OCI-LY1 (cell line): ENCODE measurements around the gene VPS29.

Experiments used
- H2AFZ ChIP-seq: fragments of 200-600 bp; sonication (generic), shearing (Covaris generic); 2 replicates; pipeline ENCODE4 v1.6.0; 2014; ENCODE audit warnings: antibody characterized with exemption, mild to moderate bottlenecking, low read length
- H3F3A ChIP-seq: fragments of 200-600 bp; sonication (generic), shearing (Covaris generic); 2 replicates; pipeline ENCODE4 v1.6.0; 2014; ENCODE audit warnings: mild to moderate bottlenecking, antibody characterized with exemption, low read length, moderate library complexity; ENCODE audit not compliant: insufficient read depth
- H3K27ac ChIP-seq: fragments of 200-600 bp; sonication (generic); 2 replicates; pipeline ENCODE4 v1.5.1; 2014; ENCODE audit warnings: low read length, mixed run types, mild to moderate bottlenecking, low read depth; ENCODE audit not compliant: poor library complexity, severe bottlenecking
- H3K27me3 ChIP-seq: fragments of 200-600 bp; sonication (generic); 2 replicates; pipeline ENCODE4 v1.6.0; 2014; ENCODE audit warnings: antibody characterized with exemption, mild to moderate bottlenecking, low read length, moderate library complexity; ENCODE audit not compliant: insufficient read depth
- H3K36me3 ChIP-seq: fragments of 200-600 bp; sonication (generic); 2 replicates; pipeline ENCODE4 v1.6.1; 2014; ENCODE audit warnings: mild to moderate bottlenecking, antibody characterized with exemption, low read length, moderate library complexity, mixed read lengths; ENCODE audit not compliant: insufficient read depth
- H3K4me1 ChIP-seq: fragments of 200-600 bp; sonication (generic); 2 replicates; pipeline ENCODE4 v1.5.1; 2014; ENCODE audit warnings: mild to moderate bottlenecking, low read length, moderate library complexity; ENCODE audit not compliant: insufficient read depth, severe bottlenecking
- H3K4me2 ChIP-seq: fragments of 200-600 bp; sonication (generic), shearing (Covaris generic); 2 replicates; pipeline ENCODE4 v1.6.1; 2014; ENCODE audit warnings: low read length
- H3K4me3 ChIP-seq: fragments of 200-600 bp; sonication (generic); 2 replicates; pipeline ENCODE4 v1.5.1; 2014; ENCODE audit warnings: low read length, low read depth, mild to moderate bottlenecking, mixed read lengths; ENCODE audit not compliant: poor library complexity, severe bottlenecking
- H3K79me2 ChIP-seq: fragments of 200-600 bp; shearing (Covaris generic); 2 replicates; pipeline ENCODE4 v1.6.1; 2016; ENCODE audit warnings: mixed run types, low read length, mixed read lengths; ENCODE audit not compliant: insufficient read depth
- H3K9ac ChIP-seq: fragments of 200-600 bp; sonication (generic), shearing (Covaris generic); 2 replicates; pipeline ENCODE4 v1.6.1; 2014; ENCODE audit warnings: mild to moderate bottlenecking, low read length, mixed read lengths
- H3K9me2 ChIP-seq: fragments of 200-600 bp; sonication (generic), shearing (Covaris generic); 2 replicates; pipeline ENCODE4 v1.6.1; 2014; ENCODE audit warnings: low read depth, mild to moderate bottlenecking, low read length, mixed read lengths
- H3K9me3 ChIP-seq: fragments of 200-600 bp; shearing (Covaris generic); 2 replicates; pipeline ENCODE4 v1.6.1; 2014; ENCODE audit warnings: low read length, mixed read lengths
- H4K20me1 ChIP-seq: fragments of 200-600 bp; sonication (generic), shearing (Covaris generic); 2 replicates; pipeline ENCODE4 v1.6.0; 2016; ENCODE audit warnings: mild to moderate bottlenecking, low read length; ENCODE audit not compliant: insufficient read depth
- CTCF ChIP-seq: fragments of 200-600 bp; sonication (generic), shearing (Covaris generic); IDR thresholded peaks from 2 replicates; pipeline ENCODE4 v1.5.1; 2017; ENCODE audit warnings: mild to moderate bottlenecking, antibody characterized with exemption, low read length, moderate library complexity, mixed read lengths
- EZH2 ChIP-seq: fragments of 200-600 bp; sonication (generic), shearing (Covaris generic); IDR thresholded peaks from 2 replicates; pipeline ENCODE4 v1.8.0; 2017; ENCODE audit warnings: borderline replicate concordance, mixed run types, mild to moderate bottlenecking, antibody characterized with exemption, low read length, moderate library complexity, mixed read lengths

VPS29 gene

GRCh38 chr12:110451263-110451662 is 50.6 kb downstream of the VPS29 start:
- Histone ChIP-seq H3K9ac (no peak overlapping the region), H3K27me3 (no peaks in the 10 kb centered on the region), H3K4me2 (no peak overlapping the region), H3K9me2 (no peaks in the 10 kb centered on the region), H3K4me1 (peaks cover 31% of the 10 kb centered on the region), H3K36me3 (peaks cover 20% of the 10 kb centered on the region; the same call in 1 of the 2 replicates), H4K20me1 (no peaks in the 10 kb centered on the region), H3K27ac (peak overlapping the region; percentile 69), H3F3A (no peaks in the 10 kb centered on the region), H3K9me3 (no peaks in the 10 kb centered on the region), H3K4me3 (no peak overlapping the region), H2AFZ (no peak overlapping the region), H3K79me2 (peaks cover 24% of the 10 kb centered on the region)
- TF ChIP-seq EZH2 = no peak
- no peak for TF ChIP-seq CTCF

GRCh38 chr12:110449799-110450497 is 52.0 kb downstream of the VPS29 start, which contains the start of gene ARPC3:
TSS of gene ARPC3 (minus strand) at chr12:110450337. CDS start at chr12:110450260, 77 bp downstream.
- Histone ChIP-seq H3F3A (no peaks in the 10 kb centered on the region), H3K9me2 (no peaks in the 10 kb centered on the region), H3K27ac (peak within 1 kb of the TSS; percentile 69), H3K4me3 (peak within 1 kb of the TSS; percentile 64), H2AFZ (no peak within 1 kb of the TSS), H3K9me3 (no peaks in the 10 kb centered on the region), H3K36me3 (peaks cover 30% of the 10 kb centered on the region), H3K79me2 (peaks cover 24% of the 10 kb centered on the region), H3K27me3 (no peaks in the 10 kb centered on the region), H4K20me1 (no peaks in the 10 kb centered on the region), H3K4me1 (peaks cover 23% of the 10 kb centered on the region), H3K4me2 (peak within 1 kb of the TSS; percentile 62), H3K9ac (peak within 1 kb of the TSS; percentile 65)
- TF ChIP-seq CTCF (peak; percentile 69), EZH2 (no peak)

- Histone ChIP-seq H3K4me1 (peaks cover 16% of the 10 kb centered on the region), H3K27me3 (no peaks in the 10 kb centered on the region), H3K27ac (no peak overlapping the region), H3K4me3 (no peak overlapping the region), H3K9me2 (no peaks in the 10 kb centered on the region), H3K9ac (no peak overlapping the region), H3K79me2 (peaks cover 23% of the 10 kb centered on the region), H3K9me3 (no peaks in the 10 kb centered on the region), H3K36me3 (peaks cover 53% of the 10 kb centered on the region), H4K20me1 (no peaks in the 10 kb centered on the region), H3F3A (no peaks in the 10 kb centered on the region), H3K4me2 (no peak overlapping the region), H2AFZ (no peak overlapping the region)
- TF ChIP-seq EZH2 = no peak
- no peak for TF ChIP-seq CTCF
Measured at GRCh38 chr12:110444455-110444854, 57.5 kb downstream of the VPS29 start.
